ENCODE data around the gene SPACA9. TPM values are rescaled to one million over a fixed set of nuclear protein-coding genes. Genes with fewer than 3 reads are reported as not detected.

The SPACA9 gene
- total RNA-seq, 1 donor from 2014 or later, result 3.3 TPM

GRCh38 chr9:132838291-132838690 is 40.4 kb upstream of the SPACA9 start:
- H3K27me3 ChIP-seq, result no peaks in the 10 kb centered on the region
- no peaks in the 10 kb centered on the region for H3K4me1 ChIP-seq
- intact Hi-C loops (cut with DNase I), result no loop called here
- DNase-seq (peak; percentile 6), ATAC-seq (no peak)
- no peaks in the 10 kb centered on the region for H3K9me3 ChIP-seq
- no peak overlapping the region for H3K4me3 ChIP-seq
- H3K36me3 ChIP-seq, result no peaks in the 10 kb centered on the region
- TF ChIP-seq CTCF (IDR thresholded peaks at IDR 0.05), result no peak
- no peak overlapping the region for H3K27ac ChIP-seq

GRCh38 chr9:132840980-132841379 is 37.7 kb upstream of the SPACA9 start:
- intact Hi-C loops (cut with DNase I), result no loop called here

GRCh38 chr9:132842124-132843044 is 36.3 kb upstream of the SPACA9 start:
- Histone ChIP-seq H3K27ac (no peak overlapping the region), H3K27me3 (no peaks in the 10 kb centered on the region), H3K4me1 (no peaks in the 10 kb centered on the region), H3K4me3 (no peak overlapping the region), H3K9me3 (no peaks in the 10 kb centered on the region), H3K36me3 (no peaks in the 10 kb centered on the region)
- no peak for TF ChIP-seq CTCF (IDR thresholded peaks at IDR 0.05)
- intact Hi-C loops (cut with DNase I), result no loop called here
- peak; percentile 37 for DNase-seq
- ATAC-seq, result no peak

More at GRCh38 chr9:132840980-132841379, 37.7 kb upstream of the SPACA9 start:
- ATAC-seq, result no peak
- Histone ChIP-seq H3K9me3 (no peaks in the 10 kb centered on the region), H3K27ac (no peak overlapping the region), H3K36me3 (no peaks in the 10 kb centered on the region), H3K4me3 (no peak overlapping the region), H3K27me3 (no peaks in the 10 kb centered on the region), H3K4me1 (no peaks in the 10 kb centered on the region)
- TF ChIP-seq CTCF (IDR thresholded peaks at IDR 0.05), result no peak
- peak; percentile 16 for DNase-seq

- ATAC-seq (peak; percentile 18), DNase-seq (no peak)
- no peaks in the 10 kb centered on the region for H3K4me1 ChIP-seq
- no peaks in the 10 kb centered on the region for H3K36me3 ChIP-seq
- H3K4me3 ChIP-seq, result no peak overlapping the region
- H3K9me3 ChIP-seq, result no peaks in the 10 kb centered on the region
- TF ChIP-seq CTCF (IDR thresholded peaks at IDR 0.05), result no peak
- no peak overlapping the region for H3K27ac ChIP-seq
- no peaks in the 10 kb centered on the region for H3K27me3 ChIP-seq
- intact Hi-C loops (cut with DNase I), result no loop called here
Measured at GRCh38 chr9:132846109-132846917, 32.4 kb upstream of the SPACA9 start.

GRCh38 chr9:132846918-132847515 is 31.7 kb upstream of the SPACA9 start:
- Histone ChIP-seq H3K4me1 (no peaks in the 10 kb centered on the region), H3K27ac (no peak overlapping the region), H3K4me3 (no peak overlapping the region), H3K27me3 (no peaks in the 10 kb centered on the region), H3K36me3 (no peaks in the 10 kb centered on the region), H3K9me3 (no peaks in the 10 kb centered on the region)
- no peak for ATAC-seq
- no peak for DNase-seq
- intact Hi-C loops (cut with DNase I), result no loop called here
- TF ChIP-seq CTCF (IDR thresholded peaks at IDR 0.05), result no peak

All from upper lobe of right lung (tissue), 1 donor.